CD4-positive, alpha-beta T cell treated with Interleukin-17A for 1 hour (primary cell): ENCODE data around the gene LAMP2.

Source experiments
- DNase-seq: peaks from one replicate; pipeline ENCODE4 v3.0.0-alpha.2; 2020

Gene LAMP2

GRCh38 chrX:120453985-120454384 lies 15.1 kb downstream of the LAMP2 start:
- no peak for DNase-seq

DNA sequence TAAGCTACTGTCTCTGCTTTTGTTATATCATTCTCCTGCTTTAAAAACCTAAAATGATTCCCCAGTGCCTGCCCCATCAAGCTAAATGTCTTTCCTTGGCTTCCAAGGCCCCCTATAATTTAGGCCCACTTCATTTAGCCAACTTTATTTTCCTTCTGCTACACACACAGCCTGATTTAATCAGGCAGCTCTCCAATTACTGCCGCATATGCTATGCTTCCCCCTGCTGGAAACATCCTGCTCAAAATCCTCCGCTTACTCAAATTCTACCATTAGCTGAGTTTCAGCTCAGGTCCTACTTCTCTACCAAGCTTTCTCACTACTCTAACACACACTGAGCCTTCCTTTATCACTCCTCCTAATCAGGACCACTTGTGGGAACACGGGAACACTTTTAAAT lies 17.0 kb downstream of the LAMP2 start:
- DNase-seq: peak; percentile 23

DNA sequence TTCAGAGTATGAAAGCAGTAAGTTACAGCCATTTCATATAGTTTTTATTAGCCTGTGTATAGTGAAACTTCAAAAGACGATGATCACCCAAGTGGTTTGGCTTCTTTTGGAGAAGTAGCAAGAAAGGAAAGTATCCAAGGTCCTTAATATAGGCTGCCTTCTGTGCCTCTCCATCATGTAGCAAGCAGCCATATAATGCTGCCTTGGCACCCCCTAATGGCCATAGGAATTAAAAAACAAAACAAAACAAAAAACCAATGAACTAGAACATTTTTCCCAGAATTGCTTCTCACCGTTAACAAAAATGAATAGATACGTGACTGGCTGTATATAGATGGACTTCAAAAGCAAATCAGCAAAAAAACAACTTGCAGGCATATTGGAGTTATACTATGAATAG lies 18.9 kb downstream of the LAMP2 start:
- peak; percentile 26 for DNase-seq

- no peak for DNase-seq
Observed at GRCh38 chrX:120446498-120446897, 22.6 kb downstream of the LAMP2 start.

DNA sequence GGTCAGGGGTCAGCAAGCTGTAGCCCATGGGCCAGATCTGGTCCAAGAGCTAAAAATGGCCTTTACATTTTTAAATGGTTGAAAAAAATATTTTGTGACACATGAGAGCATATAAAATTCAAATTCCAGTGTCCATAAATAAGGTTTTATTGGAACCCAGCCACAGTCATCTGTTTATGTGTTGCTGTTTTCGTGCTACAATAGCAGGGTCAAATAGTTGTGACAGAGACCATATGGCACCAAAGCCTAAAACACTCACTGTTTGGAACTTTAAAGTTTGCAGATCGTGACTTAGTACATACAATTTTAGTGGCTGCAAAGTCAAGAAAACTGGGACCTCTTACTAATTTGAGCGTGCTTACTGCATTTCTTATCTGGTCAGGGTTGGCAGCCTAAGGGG lies 29.2 kb downstream of the LAMP2 start:
- DNase-seq: no peak

GRCh38 chrX:120429776-120430540 lies 39.1 kb downstream of the LAMP2 start:
- DNase-seq: no peak

DNA sequence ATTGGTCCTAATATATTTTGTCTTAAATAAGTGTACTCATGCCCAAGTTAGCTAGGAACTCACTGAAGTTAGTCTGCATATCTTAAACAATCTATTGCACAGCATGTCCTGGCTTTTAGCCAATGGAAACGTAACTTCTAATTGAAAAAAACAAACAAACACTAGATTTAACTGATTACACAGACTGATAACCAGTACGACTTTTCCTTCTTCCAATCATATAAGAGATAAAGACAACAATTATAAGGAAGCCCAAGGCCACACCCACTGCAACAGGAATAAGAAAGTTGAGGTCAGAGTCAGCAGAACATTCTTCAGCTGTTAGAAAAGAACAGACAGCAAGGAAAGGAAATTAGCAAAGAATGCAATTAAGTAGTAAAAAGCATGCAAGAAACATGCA lies 40.8 kb downstream of the LAMP2 start:
- no peak for DNase-seq

DNA sequence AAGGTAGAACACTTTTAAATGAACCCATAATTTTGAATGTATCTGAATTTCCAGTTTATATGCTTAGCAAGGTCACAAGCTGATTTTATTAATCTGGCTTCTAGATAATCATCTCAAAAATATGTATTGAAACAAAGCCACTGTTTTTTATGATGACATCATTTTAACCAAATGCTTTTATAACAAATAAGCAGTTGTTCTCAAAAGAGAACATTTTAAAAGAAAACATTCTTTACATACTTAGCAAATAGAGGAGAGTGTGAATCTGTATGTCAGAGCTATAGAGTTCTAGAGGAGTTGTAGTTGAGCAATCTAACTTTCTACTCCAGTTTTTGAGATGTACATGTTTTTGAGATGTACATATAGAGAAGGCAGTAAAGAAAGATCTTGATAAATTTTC lies 42.5 kb downstream of the LAMP2 start:
- no peak for DNase-seq

DNA sequence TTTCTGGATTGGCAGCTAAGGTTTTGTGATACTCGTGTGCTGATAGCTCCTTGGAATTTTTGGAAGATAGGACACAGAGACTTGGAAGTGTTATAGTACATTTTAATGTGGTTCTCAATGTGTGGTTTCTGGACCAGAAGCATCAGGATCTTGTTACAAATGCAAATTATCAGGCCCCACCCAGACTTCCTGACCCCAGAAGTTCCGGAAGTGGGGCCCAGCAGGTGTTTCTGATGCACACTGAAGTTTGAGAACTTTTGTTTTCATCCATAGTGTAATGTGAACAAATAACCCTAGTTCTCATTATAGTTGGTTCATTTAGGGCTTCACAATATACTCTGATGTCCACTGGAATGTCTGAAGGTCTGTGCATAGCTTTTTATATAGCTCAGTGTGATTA lies 49.6 kb downstream of the LAMP2 start:
- peak; percentile 34 for DNase-seq

DNA sequence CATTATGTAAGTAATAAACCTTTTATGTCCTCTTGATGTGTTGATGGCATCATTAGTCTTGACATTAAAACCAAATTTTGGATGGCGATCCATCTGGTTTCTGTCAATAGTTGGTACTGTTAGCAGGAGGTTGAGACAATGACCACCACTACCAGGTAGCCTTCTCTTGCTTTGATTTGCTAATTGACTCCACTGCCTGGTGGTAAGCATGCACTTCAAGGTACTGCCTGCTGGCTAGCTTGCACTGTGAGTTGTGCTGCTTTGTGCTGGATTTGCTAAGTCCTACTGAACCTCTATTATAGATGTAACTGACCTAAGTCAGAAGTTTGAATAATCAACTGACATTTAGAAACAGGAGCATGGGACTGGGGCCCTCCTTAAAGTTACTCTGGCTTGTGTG lies 60.9 kb downstream of the LAMP2 start:
- DNase-seq: no peak

- no peak for DNase-seq
Observed at GRCh38 chrX:120406638-120407037, 62.5 kb downstream of the LAMP2 start.

DNA sequence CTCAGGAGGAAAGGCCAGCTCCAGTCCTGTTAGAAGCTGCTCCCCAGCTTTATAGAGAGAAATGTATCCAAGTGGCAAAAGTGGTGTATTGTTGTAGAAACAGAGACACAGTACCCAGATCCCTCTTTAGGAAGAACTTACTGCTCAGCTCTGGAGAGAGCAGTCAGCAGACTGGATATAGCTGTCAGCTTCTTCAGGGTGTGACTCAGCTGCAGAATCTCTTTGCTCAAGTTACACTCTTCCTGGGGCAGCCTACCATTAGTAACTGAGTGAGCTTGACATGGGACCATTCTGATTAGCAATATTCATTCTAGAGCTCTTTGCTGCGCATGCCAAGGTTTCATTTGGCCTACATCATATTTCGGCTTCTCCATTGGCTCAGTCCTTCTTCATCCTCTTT lies 66.7 kb downstream of the LAMP2 start:
- DNase-seq: no peak

GRCh38 chrX:120401301-120401700 lies 67.8 kb downstream of the LAMP2 start:
- no peak for DNase-seq

DNA sequence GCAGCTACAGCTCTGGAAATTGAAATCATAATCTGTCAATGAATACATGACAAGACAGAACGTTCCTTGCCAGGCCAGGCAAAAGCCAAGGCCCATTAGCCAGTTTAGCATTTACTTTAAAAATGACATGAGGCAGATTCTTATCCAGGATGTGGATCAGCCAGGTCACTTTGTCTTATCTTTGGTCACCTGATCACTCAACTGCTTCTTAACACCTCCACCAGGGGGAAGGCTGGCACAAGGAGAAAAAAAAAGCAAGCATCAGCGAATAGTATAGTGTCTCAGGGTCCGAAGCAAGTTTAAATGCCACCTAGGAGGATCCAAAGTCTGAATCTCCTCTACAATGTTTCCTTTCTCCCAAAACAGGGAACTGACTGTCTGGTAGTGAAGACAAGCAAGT lies 88.4 kb downstream of the LAMP2 start:
- peak; percentile 61 for DNase-seq

DNA sequence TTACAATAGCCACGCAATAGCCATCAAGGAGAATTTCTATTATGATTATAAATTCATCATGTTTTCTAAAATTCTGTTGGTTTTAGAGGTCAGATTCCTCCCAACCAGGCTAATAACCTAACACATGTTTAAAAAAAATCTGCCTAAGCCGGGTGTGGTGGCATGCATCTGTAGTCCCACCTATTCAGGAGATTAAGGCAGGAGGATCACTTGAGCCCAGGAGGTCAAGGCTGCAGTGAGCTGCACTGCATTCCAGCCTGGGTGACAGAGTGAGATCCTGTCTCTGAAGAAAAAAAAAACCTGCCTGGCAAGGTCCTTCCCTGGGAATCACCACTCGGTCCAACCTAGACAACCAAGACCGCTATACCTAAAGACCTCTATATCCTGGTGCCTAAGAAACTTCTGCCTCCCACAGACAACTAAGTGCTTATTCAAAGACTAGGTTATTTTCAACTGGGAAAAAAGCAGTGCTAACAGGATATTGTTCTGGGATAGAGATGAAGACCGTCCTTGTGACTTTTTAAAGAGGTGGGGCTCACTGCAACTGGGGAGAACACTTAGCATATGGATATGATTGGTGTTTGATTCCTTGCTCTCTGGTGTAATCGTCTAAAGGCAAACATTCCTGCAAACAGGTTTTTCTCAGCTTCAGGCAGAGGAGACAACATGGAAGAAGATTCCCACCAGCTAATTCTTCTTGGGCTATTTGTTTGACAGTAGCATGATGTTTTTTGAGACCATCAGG lies 89.0 kb downstream of the LAMP2 start:
- no peak for DNase-seq

- no peak for DNase-seq
Observed at GRCh38 chrX:120378570-120378969, 90.5 kb downstream of the LAMP2 start.
